Keratinocyte (primary cell): ENCODE measurements around the gene COX7B2.

ENCODE experiments used
- CTCF ChIP-seq, 3 experiments: IDR thresholded peaks in 1 of 3; conservative IDR thresholded peaks in 1 of 3; optimal IDR thresholded peaks in 1 of 3; 2 replicates in 2 of 3; 3 replicates in 1 of 3; pipeline versions ENCODE3 to v1.5.1; 2011; ENCODE audit warnings: low read length in 3 of 3, mild to moderate bottlenecking in 3 of 3, moderate library complexity in 2 of 3, control low read depth in 1 of 3, inconsistent platforms in 1 of 3; ENCODE audit not compliant: insufficient read depth in 2 of 3; ENCODE audit errors: extremely low read depth in 1 of 3
- EZH2 ChIP-seq: IDR thresholded peaks from one replicate; pipeline ENCODE4 v1.6.1; 2012; ENCODE audit warnings: inconsistent platforms, mild to moderate bottlenecking, low read length, moderate library complexity

GRCh38 chr4:46765465-46765864, 143.6 kb downstream of the COX7B2 start:
- TF ChIP-seq CTCF (optimal IDR thresholded peaks at IDR 0.05 in 1 of 3, IDR thresholded peaks at IDR 0.05 in 1 of 3, conservative IDR thresholded peaks at IDR 0.05 in 1 of 3; ENCODE audit: extremely low read depth in 1 of 3, insufficient read depth in 2 of 3, low read length in 3 of 3) (no peak), EZH2 (no peak)
